CD14-positive monocyte (primary cell): ENCODE results near the gene ANKLE1. TPM values are rescaled to one million over a fixed set of nuclear protein-coding genes. Genes with fewer than 3 reads are reported as not detected.

Experiments
- DNase-seq, 3 donors: peaks; one replicate each; pipeline ENCODE4 v3.0.0-alpha.2; 2011 to 2022
- H2AFZ ChIP-seq: 2 replicates; pipeline ENCODE4 v1.6.0; 2012; ENCODE audit warnings: mild to moderate bottlenecking, low read depth, low read length, inconsistent platforms; ENCODE audit not compliant: insufficient read depth, poor library complexity, severe bottlenecking
- H3K27ac ChIP-seq, 2 donors: 1 replicate in 1 of 2; 2 replicates in 1 of 2; pipeline ENCODE4 v1.5.1; 2012 to 2013; ENCODE audit warnings: low read length in 2 of 2, control low read depth in 1 of 2, inconsistent platforms in 1 of 2, low read depth in 1 of 2, mild to moderate bottlenecking in 1 of 2
- H3K27me3 ChIP-seq, 2 donors: one replicate each; pipeline versions ENCODE4 v1.6.0 to v1.6.1; 2011 to 2013; ENCODE audit warnings: low read length in 2 of 2; ENCODE audit not compliant: control insufficient read depth in 2 of 2, insufficient read depth in 2 of 2
- H3K36me3 ChIP-seq, 2 donors: replicated peaks in 1 of 2; 1 replicate in 1 of 2; 2 replicates in 1 of 2; pipeline versions ENCODE4 v1.5.1 to v1.6.1; 2012 to 2013; ENCODE audit warnings: low read length in 2 of 2, control low read depth in 1 of 2, inconsistent platforms in 1 of 2, mild to moderate bottlenecking in 1 of 2; ENCODE audit not compliant: insufficient read depth in 2 of 2, control insufficient read depth in 1 of 2
- H3K4me1 ChIP-seq, 2 donors: 1 replicate in 1 of 2; 2 replicates in 1 of 2; pipeline versions ENCODE4 v1.5.1 to v1.6.1; 2012 to 2013; ENCODE audit warnings: low read length in 2 of 2, control low read depth in 1 of 2, inconsistent platforms in 1 of 2, mild to moderate bottlenecking in 1 of 2, moderate library complexity in 1 of 2; ENCODE audit not compliant: insufficient read depth in 2 of 2, control insufficient read depth in 1 of 2
- H3K4me2 ChIP-seq: replicated peaks from 2 replicates; pipeline ENCODE3; 2012; ENCODE audit warnings: low read length, moderate library complexity, mild to moderate bottlenecking; ENCODE audit not compliant: poor library complexity, severe bottlenecking; ENCODE audit errors: extremely low read depth
- H3K4me3 ChIP-seq, 3 experiments: fragments of 200-600 bp in 1 of 3; sonication (generic) in 1 of 3; replicated peaks in 1 of 3; 1 replicate in 2 of 3; 2 replicates in 1 of 3; pipeline ENCODE4 v1.5.1; 2011 to 2013; ENCODE audit warnings: low read length in 3 of 3, mild to moderate bottlenecking in 3 of 3, control low read depth in 2 of 3, low read depth in 2 of 3, inconsistent platforms in 1 of 3, moderate library complexity in 1 of 3
- H3K79me2 ChIP-seq: 2 replicates; pipeline ENCODE4 v1.6.0; 2012; ENCODE audit warnings: mild to moderate bottlenecking, control low read depth, inconsistent platforms, low read length, moderate library complexity; ENCODE audit not compliant: insufficient read depth
- H3K9ac ChIP-seq: 2 replicates; pipeline ENCODE4 v1.6.0; 2017; ENCODE audit warnings: low read length, mild to moderate bottlenecking; ENCODE audit not compliant: insufficient read depth, poor library complexity, severe bottlenecking
- H3K9me3 ChIP-seq, 2 donors: replicated peaks in 1 of 2; 1 replicate in 1 of 2; 2 replicates in 1 of 2; pipeline versions ENCODE4 v1.5.1 to v1.6.1; 2012 to 2013; ENCODE audit warnings: low read length in 2 of 2, control low read depth in 1 of 2; ENCODE audit not compliant: control insufficient read depth in 1 of 2, insufficient read depth in 1 of 2
- H4K20me1 ChIP-seq: 2 replicates; pipeline ENCODE4 v1.6.0; 2012; ENCODE audit warnings: mild to moderate bottlenecking, low read length, control low read depth, moderate library complexity; ENCODE audit not compliant: insufficient read depth
- H3K27ac Mint-ChIP-seq, 7 donors: one replicate each; pipeline ENCODE4 v1.8.0; 2020; ENCODE audit warnings: mild to moderate bottlenecking in 7 of 7, mixed read lengths in 7 of 7, moderate library complexity in 6 of 7, inconsistent platforms in 2 of 7
- H3K27me3 Mint-ChIP-seq, 3 donors: one replicate each; pipeline ENCODE4 v1.8.0; 2021 to 2022; ENCODE audit warnings: low read depth in 3 of 3, mild to moderate bottlenecking in 3 of 3, mixed read lengths in 3 of 3, moderate library complexity in 3 of 3, inconsistent platforms in 1 of 3
- H3K36me3 Mint-ChIP-seq, 2 donors: one replicate each; pipeline ENCODE4 v1.8.0; 2020; ENCODE audit warnings: mixed read lengths in 2 of 2, inconsistent platforms in 1 of 2, mild to moderate bottlenecking in 1 of 2
- H3K4me1 Mint-ChIP-seq: one replicate; pipeline ENCODE4 v1.8.0; 2020; ENCODE audit warnings: mild to moderate bottlenecking, mixed read lengths
- H3K4me3 Mint-ChIP-seq, 2 donors: one replicate each; pipeline ENCODE4 v1.8.0; 2020; ENCODE audit warnings: mild to moderate bottlenecking in 2 of 2, mixed read lengths in 2 of 2, moderate library complexity in 1 of 2
- H3K9me3 Mint-ChIP-seq, 7 donors: one replicate each; pipeline ENCODE4 v1.8.0; 2020 to 2022; ENCODE audit warnings: mixed read lengths in 7 of 7, mild to moderate bottlenecking in 6 of 7, moderate library complexity in 6 of 7, inconsistent platforms in 2 of 7
- CTCF ChIP-seq: fragments of 200-600 bp; IDR thresholded peaks from one replicate; pipeline ENCODE4 v1.8.0; 2022; ENCODE audit warnings: antibody characterized with exemption, mild to moderate bottlenecking
- WGBS: methylation state at CpG from one replicate; pipeline ENCODE4 v1.1.5; 2013; ENCODE audit warnings: missing lambda C conversion rate; ENCODE audit not compliant: insufficient coverage; 5-methylcytosine and 5-hydroxymethylcytosine counted together
- intact Hi-C, 2 donors: fragments of 100-400 bp; cut with micrococcal nuclease; formaldehyde crosslinking; loops; one replicate each; pipeline versions ENCODE4 v1.15.0 to v1.15.1; 2023
- polyA plus RNA-seq, 3 donors: library from polyadenylated mRNA; depleted of rRNA in 1 of 3; unstranded in 2 of 3; stranded (reverse) in 1 of 3; fragments of 300-500 nt in 2 of 3; fragments of >200 nt in 1 of 3; fragmentation: Illumina TruSeq in 2 of 3; gene quantifications; 1 replicate in 2 of 3; 2 replicates in 1 of 3; pipeline ENCODE4 v1.2.3, GENCODE V29; 2012 to 2021

Gene ANKLE1
- polyA plus RNA-seq, 3 donors, result 1.3 to 8.5 (median 2.2) TPM

DNA sequence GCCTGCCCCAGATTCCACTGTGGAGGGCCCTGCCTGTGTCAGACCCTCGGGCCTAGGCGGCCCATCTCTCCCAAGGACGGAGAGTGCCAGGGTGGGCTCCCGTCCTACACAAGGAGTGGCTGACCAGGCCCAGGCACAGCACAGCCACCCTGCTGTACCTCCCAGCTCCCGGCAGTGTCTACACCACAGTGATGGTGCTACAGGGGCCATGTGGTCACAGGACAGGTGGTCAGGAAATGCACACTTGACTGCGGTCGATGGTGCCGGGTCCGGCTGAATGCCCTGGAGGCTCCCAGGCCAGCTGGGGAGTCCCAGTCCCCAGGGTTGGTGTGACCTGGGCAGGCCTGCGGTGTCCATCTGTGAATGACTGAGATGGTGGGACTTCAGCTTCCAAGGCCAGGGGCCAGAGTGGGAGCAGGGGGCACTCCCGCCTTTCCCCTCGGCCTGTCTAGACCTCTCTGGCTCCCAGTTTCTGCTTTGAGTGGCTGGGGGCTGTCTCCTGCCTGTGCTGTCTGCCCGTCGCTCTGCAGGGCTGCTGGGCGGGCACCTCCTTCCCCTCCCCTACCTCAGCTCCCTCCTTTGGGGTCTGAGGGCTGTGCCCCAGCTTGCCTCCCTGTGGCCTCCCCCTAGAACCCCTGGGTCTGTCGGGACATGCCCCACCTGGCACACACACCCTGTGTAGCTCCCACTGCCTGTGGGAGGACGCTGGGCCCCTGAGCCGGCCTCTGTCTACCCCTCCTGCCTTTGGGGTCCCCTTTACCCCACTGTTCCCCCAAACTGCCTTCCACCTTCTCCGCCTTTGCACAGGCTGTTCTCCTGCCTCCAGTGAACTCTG, 40.2 kb downstream of the ANKLE1 start:
- H3K36me3 Mint-ChIP-seq, result peaks cover 30 to 72% of the 10 kb centered on the region in 2 donors
- Histone ChIP-seq H3K27ac (no peak overlapping the region), H3K79me2 (no peaks in the 10 kb centered on the region), H3K36me3 (peaks cover 39 to 51% of the 10 kb centered on the region in 2 donors), H3K9ac (no peak overlapping the region), H3K9me3 (no peaks in the 10 kb centered on the region), H3K4me1 (peaks cover 12 to 17% of the 10 kb centered on the region in 2 donors), H3K27me3 (peaks cover 0 to 2% of the 10 kb centered on the region in 2 donors), H3K4me2 (no peak overlapping the region), H3K4me3 (no peak overlapping the region), H4K20me1 (peaks cover 28% of the 10 kb centered on the region), H2AFZ (no peak overlapping the region)
- no peak for TF ChIP-seq CTCF
- H3K4me3 Mint-ChIP-seq, result no peak overlapping the region
- intact Hi-C loops, result no loop called here
- WGBS, result 92% methylated on average over 19 of the region's 19 CpGs
- peaks cover 0 to 2% (median 0%) of the 10 kb centered on the region in 7 donors for H3K9me3 Mint-ChIP-seq
- DNase-seq, result peak in 1 of 3 donors; percentile 2
- H3K27ac Mint-ChIP-seq, result peak overlapping the region in 1 of 7 donors; percentile 68
- H3K4me1 Mint-ChIP-seq, result peaks cover 14% of the 10 kb centered on the region
- H3K27me3 Mint-ChIP-seq, result peaks cover 3 to 20% (median 10%) of the 10 kb centered on the region in 3 donors

- Mint-ChIP-seq H3K4me1 (peaks cover 6% of the 10 kb centered on the region), H3K27me3 (peaks cover 5 to 25% (median 10%) of the 10 kb centered on the region in 3 donors), H3K9me3 (peaks cover 0 to 5% (median 0%) of the 10 kb centered on the region in 7 donors), H3K27ac (peak overlapping the region in 3 of 7 donors; percentile 8 to 63 (median 20)), H3K4me3 (peak overlapping the region in 1 of 2 donors; percentile 35), H3K36me3 (peaks cover 30 to 68% of the 10 kb centered on the region in 2 donors)
- no peak overlapping the region for H2AFZ ChIP-seq
- peaks cover 39 to 51% of the 10 kb centered on the region in 2 donors for H3K36me3 ChIP-seq
- intact Hi-C loops, result no loop called here
- no peaks in the 10 kb centered on the region for H3K9me3 ChIP-seq
- 90% methylated on average over 6 of the region's 10 CpGs for WGBS
- H3K4me2 ChIP-seq, result no peak overlapping the region
- H3K27ac ChIP-seq, result no peak overlapping the region
- peaks cover 0 to 7% of the 10 kb centered on the region in 2 donors for H3K27me3 ChIP-seq
- no peak overlapping the region for H3K9ac ChIP-seq
- H3K79me2 ChIP-seq, result no peaks in the 10 kb centered on the region
- H3K4me1 ChIP-seq, result peaks cover 7% of the 10 kb centered on the region in 2 donors
- DNase-seq, result no peak
- no peak overlapping the region for H3K4me3 ChIP-seq
- TF ChIP-seq CTCF, result no peak
- H4K20me1 ChIP-seq, result peaks cover 32% of the 10 kb centered on the region
Observed at GRCh38 chr19:17322854-17323253, 41.2 kb downstream of the ANKLE1 start.
